Adrenal gland (tissue), 12 donors: Measurements from ENCODE around the gene CDC14B. TPM values are rescaled to one million over a fixed set of nuclear protein-coding genes. Genes with fewer than 3 reads are reported as not detected.

Experiments
- DNase-seq, 7 donors: peaks; one replicate each; pipeline ENCODE4 v3.0.0-alpha.2; 2019 to 2020
- H3K27ac ChIP-seq, 5 donors: fragments of 200-600 bp; sonication (generic) in 4 of 5; 1 replicate in 3 of 5; 2 replicates in 2 of 5; pipeline versions ENCODE4 v1.5.1 to v1.8.0; 2016 to 2020; ENCODE audit warnings: mild to moderate bottlenecking in 1 of 5
- H3K27me3 ChIP-seq: fragments of 200-600 bp; 2 replicates; pipeline ENCODE4 v1.8.0; 2021
- H3K36me3 ChIP-seq, 2 donors: fragments of 200-600 bp; replicated peaks in 1 of 2; 1 replicate in 1 of 2; 2 replicates in 1 of 2; pipeline versions ENCODE4 v1.5.1 to v1.8.0; 2018 to 2022
- H3K4me1 ChIP-seq, 2 donors: fragments of 200-600 bp; replicated peaks in 1 of 2; 1 replicate in 1 of 2; 2 replicates in 1 of 2; pipeline versions ENCODE4 v1.5.1 to v1.8.0; 2018 to 2021
- H3K4me3 ChIP-seq, 4 donors: fragments of 200-600 bp; sonication (generic) in 3 of 4; one replicate each; pipeline ENCODE4 v1.5.1; 2016 to 2018
- H3K9me3 ChIP-seq, 3 donors: fragments of 200-600 bp; sonication (generic) in 1 of 3; replicated peaks in 1 of 3; 1 replicate in 2 of 3; 2 replicates in 1 of 3; pipeline versions ENCODE4 v1.5.1 to v1.8.0; 2016 to 2021
- CTCF ChIP-seq, 6 experiments: fragments of 450-650 bp in 4 of 6; fragments of 200-600 bp in 2 of 6; sonication (generic) in 1 of 6; IDR thresholded peaks; 1 replicate in 5 of 6; 2 replicates in 1 of 6; pipeline versions ENCODE4 v1.5.1 to v1.8.0; 2016 to 2021; ENCODE audit warnings: antibody characterized with exemption in 6 of 6, mild to moderate bottlenecking in 2 of 6, moderate library complexity in 1 of 6
- POLR2A ChIP-seq, 2 donors: fragments of 450-650 bp; IDR thresholded peaks; one replicate each; pipeline ENCODE4 v1.6.1; 2017; ENCODE audit warnings: antibody characterized with exemption in 2 of 2, mild to moderate bottlenecking in 2 of 2, moderate library complexity in 1 of 2
- WGBS, 4 donors: extraction: QIAGEN DNeasy Blood & Tissue Kit in 2 of 4; methylation state at CpG; one replicate each; pipeline versions ENCODE4 v1.1.5 to v1.1.7; 2013 to 2017; 5-methylcytosine and 5-hydroxymethylcytosine counted together
- intact Hi-C, 2 donors: fragments of 100-400 bp; cut with DNase I; formaldehyde crosslinking; loops; one replicate each; pipeline versions ENCODE4 v1.14.1 to v1.15.0; 2022 to 2023
- polyA plus RNA-seq, 3 donors: library from polyadenylated mRNA; stranded (reverse); fragments of 200-250 nt in 2 of 3; fragments of 350-450 nt in 1 of 3; fragmentation: Illumina TruSeq in 1 of 3; extraction: RNeasy Lipid Tissue Mini Kit (QIAGEN cat#74804) in 1 of 3; gene quantifications; one replicate each; pipeline ENCODE4 v1.2.3, GENCODE V29; 2013 to 2014
- total RNA-seq, 9 donors: library from RNA; depleted of rRNA in 4 of 9; stranded (reverse); fragments of >200 nt in 4 of 9; fragments of 120-200 nt in 1 of 9; fragmentation: NEBNext Ultra II Directional in 1 of 9; extraction: Animal tissue kit (Norgen Biotek cat#: 25700) in 1 of 9; gene quantifications; one replicate each; pipeline versions ENCODE4 v1.1.0 to v1.2.4, GENCODE V29; 2013 to 2023
- donor health status: healthy with polysubstance abuse.
- donor health status: Bipolar disorder and iron deficiency.
- donor health status: DM: yes; HTN: yes; CAD: no.
- donor health status: DM: no; HTN: no; CAD: no.
- donor health status: DM: no; HTN: no; CAD: no.
- donor health status: DM: yes; HTN: yes; CAD: no.

Gene CDC14B
- total and polyA plus RNA-seq, 12 donors = 2.1 to 19.1 (median 10.2) TPM

- Histone ChIP-seq H3K9me3 (no peaks in the 10 kb centered on the region), H3K27me3 (no peaks in the 10 kb centered on the region), H3K27ac (peak overlapping the region; percentile 62 to 92 (median 83)), H3K4me1 (peaks cover 0 to 29% of the 10 kb centered on the region in 2 donors), H3K36me3 (no peaks in the 10 kb centered on the region), H3K4me3 (peak overlapping the region; percentile 39 to 84 (median 64))
- no peak for DNase-seq
- intact Hi-C loops = no loop called here
- 4 to 9% (median 5%) methylated on average over 7 to 20 of the region's 20 CpGs for WGBS, 4 donors
- TF ChIP-seq CTCF (IDR thresholded peaks at IDR 0.05) = no peak
- TF ChIP-seq POLR2A (IDR thresholded peaks at IDR 0.05) = peak in 1 of 2 donors; percentile 28
Observed at GRCh38 chr9:96567203-96567700, 52.4 kb downstream of the CDC14B start.

- intact Hi-C loops = no loop called here
- Histone ChIP-seq H3K4me1 (peaks cover 0 to 29% of the 10 kb centered on the region in 2 donors), H3K27ac (peak overlapping the region; percentile 62 to 92 (median 83)), H3K4me3 (peak overlapping the region; percentile 39 to 84 (median 64)), H3K9me3 (no peaks in the 10 kb centered on the region), H3K27me3 (no peaks in the 10 kb centered on the region), H3K36me3 (no peaks in the 10 kb centered on the region)
- 0 to 1% (median 1%) methylated on average over 19 to 59 of the region's 59 CpGs for WGBS, 4 donors
- TF ChIP-seq CTCF (IDR thresholded peaks at IDR 0.05) (peak; percentile 58 to 67 (median 64)), POLR2A (IDR thresholded peaks at IDR 0.05) (peak in 1 of 2 donors; percentile 38)
- DNase-seq = peak; percentile 79 to 83 (median 81)
Observed at GRCh38 chr9:96566498-96567202, 53.0 kb downstream of the CDC14B start.

- H3K4me1 ChIP-seq = peaks cover 0 to 29% of the 10 kb centered on the region in 2 donors
- no peaks in the 10 kb centered on the region for H3K36me3 ChIP-seq
- TF ChIP-seq POLR2A (IDR thresholded peaks at IDR 0.05) (no peak), CTCF (IDR thresholded peaks at IDR 0.05) (no peak)
- H3K27me3 ChIP-seq = no peaks in the 10 kb centered on the region
- 18 to 22% (median 19%) methylated on average over 8 of the region's 8 CpGs for WGBS, 4 donors
- no peaks in the 10 kb centered on the region for H3K9me3 ChIP-seq
- intact Hi-C loops = no loop called here
- peak overlapping the region; percentile 39 to 84 (median 64) for H3K4me3 ChIP-seq
- peak in 1 of 7 donors; percentile 5 for DNase-seq
- H3K27ac ChIP-seq = peak overlapping the region in 4 of 5 donors; percentile 73 to 92 (median 86)
Observed at GRCh38 chr9:96565671-96566497, 53.8 kb downstream of the CDC14B start.

- Histone ChIP-seq H3K9me3 (no peaks in the 10 kb centered on the region), H3K27ac (peak overlapping the region in 1 of 5 donors; percentile 26), H3K27me3 (no peaks in the 10 kb centered on the region), H3K4me1 (peaks cover 0 to 29% of the 10 kb centered on the region in 2 donors), H3K4me3 (no peak overlapping the region), H3K36me3 (no peaks in the 10 kb centered on the region)
- intact Hi-C loops = no loop called here
- no peak for DNase-seq
- TF ChIP-seq CTCF (IDR thresholded peaks at IDR 0.05) (no peak), POLR2A (IDR thresholded peaks at IDR 0.05) (no peak)
- WGBS, 4 donors = 69 to 79% (median 74%) methylated on average over 4 of the region's 4 CpGs
Observed at GRCh38 chr9:96564217-96564616, 55.4 kb downstream of the CDC14B start.
